Mesenchymal stem cell (in vitro differentiated cells and primary cell): Measurements from ENCODE around the gene TCEAL4.

Experiments
- DNase-seq: peaks from one replicate; pipeline ENCODE4 v3.0.0-alpha.2; 2013
- H2AFZ ChIP-seq: one replicate; pipeline ENCODE4 v1.6.1; 2013; ENCODE audit warnings: low read depth, mild to moderate bottlenecking, control low read depth, inconsistent platforms, low read length, moderate library complexity
- H2AK5ac ChIP-seq: 2 replicates; pipeline ENCODE4 v1.6.1; 2013; ENCODE audit warnings: low read length, moderate library complexity, mild to moderate bottlenecking, inconsistent platforms; ENCODE audit not compliant: severe bottlenecking
- H2BK120ac ChIP-seq: one replicate; pipeline ENCODE4 v1.6.1; 2013; ENCODE audit warnings: low read depth, mild to moderate bottlenecking, inconsistent platforms, low read length, moderate library complexity
- H2BK12ac ChIP-seq, 2 experiments: one replicate each; pipeline ENCODE4 v1.6.1; 2013; ENCODE audit warnings: inconsistent platforms in 2 of 2, low read length in 2 of 2, mild to moderate bottlenecking in 2 of 2, moderate library complexity in 2 of 2, control low read depth in 1 of 2
- H2BK15ac ChIP-seq: one replicate; pipeline ENCODE4 v1.6.1; 2013; ENCODE audit warnings: mild to moderate bottlenecking, low read depth, inconsistent platforms; ENCODE audit not compliant: poor library complexity, severe bottlenecking
- H2BK5ac ChIP-seq: 2 replicates; pipeline ENCODE4 v1.6.1; 2013; ENCODE audit warnings: low read depth, mild to moderate bottlenecking, low read length, control low read depth, inconsistent platforms; ENCODE audit not compliant: poor library complexity, severe bottlenecking
- H3K14ac ChIP-seq, 2 experiments: one replicate each; pipeline ENCODE4 v1.6.1; 2013; ENCODE audit warnings: inconsistent platforms in 2 of 2, low read length in 2 of 2, control low read depth in 1 of 2, mild to moderate bottlenecking in 1 of 2, moderate library complexity in 1 of 2
- H3K18ac ChIP-seq, 2 experiments: one replicate each; pipeline ENCODE4 v1.6.1; 2013; ENCODE audit warnings: inconsistent platforms in 2 of 2, low read length in 2 of 2, control low read depth in 1 of 2, low read depth in 1 of 2, mild to moderate bottlenecking in 1 of 2
- H3K23ac ChIP-seq, 2 experiments: one replicate each; pipeline ENCODE4 v1.6.1; 2013; ENCODE audit warnings: inconsistent platforms in 2 of 2, low read length in 2 of 2, mild to moderate bottlenecking in 2 of 2, moderate library complexity in 2 of 2, control low read depth in 1 of 2
- H3K27ac ChIP-seq: 2 replicates; pipeline ENCODE4 v1.5.1; 2013; ENCODE audit warnings: mild to moderate bottlenecking, moderate library complexity, low read length, control low read depth, inconsistent platforms; ENCODE audit not compliant: poor library complexity, severe bottlenecking
- H3K27me3 ChIP-seq, 2 experiments: 2 replicates each; pipeline versions ENCODE4 v1.6.1 to v1.7.0; 2013; ENCODE audit warnings: low read length in 2 of 2, mild to moderate bottlenecking in 2 of 2, moderate library complexity in 2 of 2, control low read depth in 1 of 2, inconsistent platforms in 1 of 2; ENCODE audit not compliant: control insufficient read depth in 1 of 2, insufficient read depth in 1 of 2
- H3K36me3 ChIP-seq, 2 experiments: 2 replicates each; pipeline versions ENCODE4 v1.6.1 to v1.7.0; 2013; ENCODE audit warnings: low read length in 2 of 2, control low read depth in 1 of 2, inconsistent platforms in 1 of 2, low read depth in 1 of 2, mild to moderate bottlenecking in 1 of 2; ENCODE audit not compliant: insufficient read depth in 2 of 2, control insufficient read depth in 1 of 2
- H3K4ac ChIP-seq, 2 experiments: one replicate each; pipeline ENCODE4 v1.6.1; 2013; ENCODE audit warnings: inconsistent platforms in 2 of 2, low read length in 2 of 2, mild to moderate bottlenecking in 2 of 2, moderate library complexity in 2 of 2, control low read depth in 1 of 2, low read depth in 1 of 2
- H3K4me1 ChIP-seq: 2 replicates; pipeline ENCODE4 v1.6.1; 2013; ENCODE audit warnings: low read depth, low read length, control low read depth; ENCODE audit not compliant: control insufficient read depth, insufficient read depth
- H3K4me2 ChIP-seq: 2 replicates; pipeline ENCODE4 v1.6.1; 2013; ENCODE audit warnings: low read length, mild to moderate bottlenecking, inconsistent platforms; ENCODE audit not compliant: poor library complexity, severe bottlenecking
- H3K4me3 ChIP-seq, 2 experiments: 2 replicates each; pipeline versions ENCODE4 v1.5.1 to v1.7.0; 2013; ENCODE audit warnings: low read length in 2 of 2, mild to moderate bottlenecking in 2 of 2, control low read depth in 1 of 2, low read depth in 1 of 2; ENCODE audit not compliant: insufficient read depth in 1 of 2
- H3K79me1 ChIP-seq: replicated peaks from 2 replicates; pipeline ENCODE4 v1.6.1; 2013; ENCODE audit warnings: mild to moderate bottlenecking, control low read depth, low read length, inconsistent platforms; ENCODE audit not compliant: poor library complexity, severe bottlenecking
- H3K9ac ChIP-seq: 2 replicates; pipeline ENCODE4 v1.7.0; 2013; ENCODE audit warnings: mild to moderate bottlenecking, low read length, moderate library complexity
- H3K9me3 ChIP-seq: 2 replicates; pipeline ENCODE4 v1.7.0; 2013; ENCODE audit warnings: mild to moderate bottlenecking, low read length; ENCODE audit not compliant: control insufficient read depth
- H4K8ac ChIP-seq: one replicate; pipeline ENCODE4 v1.6.1; 2013; ENCODE audit warnings: inconsistent platforms, mild to moderate bottlenecking, low read length, moderate library complexity
- H4K91ac ChIP-seq: one replicate; pipeline ENCODE4 v1.6.1; 2013; ENCODE audit warnings: mild to moderate bottlenecking, low read length, inconsistent platforms
- WGBS: methylation state at CpG from one replicate; pipeline ENCODE4 v1.1.7; 2013; ENCODE audit warnings: mixed read lengths; 5-methylcytosine and 5-hydroxymethylcytosine counted together

The TCEAL4 gene

DNA sequence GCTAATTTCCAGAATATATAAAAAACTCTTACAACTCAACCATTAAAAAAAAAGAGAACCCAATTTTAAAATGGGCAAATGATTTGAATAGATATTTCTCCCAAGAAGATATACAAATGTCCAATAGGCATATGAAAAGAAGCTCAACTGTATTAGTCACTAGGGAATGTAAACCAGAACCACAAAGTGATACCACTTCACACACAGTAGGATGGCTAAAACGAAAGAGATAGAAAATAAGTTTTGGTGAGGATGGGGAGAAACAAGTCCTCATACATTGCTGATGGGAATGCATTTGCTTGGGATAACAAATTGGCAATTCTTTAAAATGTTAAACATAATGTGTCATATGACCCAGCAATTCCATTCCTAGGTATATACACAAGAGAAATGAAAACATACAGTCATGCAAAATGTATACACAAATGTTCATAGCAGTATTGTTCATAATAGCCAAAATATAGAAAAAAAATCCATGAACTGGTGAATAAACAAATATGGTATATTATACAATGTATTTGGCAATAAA, 28.1 kb downstream of the TCEAL4 start:
- H3K4ac ChIP-seq, result no peak overlapping the region
- H3K23ac ChIP-seq, result no peak overlapping the region
- H3K9ac ChIP-seq, result no peak overlapping the region
- H3K36me3 ChIP-seq, result peaks cover 0 to 3% of the 10 kb centered on the region in 2 experiments
- no peak overlapping the region for H3K14ac ChIP-seq
- no peak overlapping the region for H2BK5ac ChIP-seq
- H3K79me1 ChIP-seq, result peaks cover 3% of the 10 kb centered on the region
- H3K27ac ChIP-seq, result no peak overlapping the region
- H2BK15ac ChIP-seq, result no peak overlapping the region
- peaks cover 2% of the 10 kb centered on the region for H3K4me1 ChIP-seq
- no peaks in the 10 kb centered on the region for H3K9me3 ChIP-seq
- H2AFZ ChIP-seq, result no peak overlapping the region
- H2BK12ac ChIP-seq, result no peak overlapping the region
- no peak overlapping the region for H3K4me3 ChIP-seq
- H2AK5ac ChIP-seq, result no peak overlapping the region
- no peak overlapping the region for H2BK120ac ChIP-seq
- H4K91ac ChIP-seq, result no peak overlapping the region
- H3K27me3 ChIP-seq, result peaks cover 0 to 6% of the 10 kb centered on the region in 2 experiments
- no peak overlapping the region for H3K18ac ChIP-seq
- H3K4me2 ChIP-seq, result no peak overlapping the region
- H4K8ac ChIP-seq, result no peak overlapping the region
- no CpG with 5 or more reads among the region's 1 CpG for WGBS
- peak; percentile 24 for DNase-seq

DNA sequence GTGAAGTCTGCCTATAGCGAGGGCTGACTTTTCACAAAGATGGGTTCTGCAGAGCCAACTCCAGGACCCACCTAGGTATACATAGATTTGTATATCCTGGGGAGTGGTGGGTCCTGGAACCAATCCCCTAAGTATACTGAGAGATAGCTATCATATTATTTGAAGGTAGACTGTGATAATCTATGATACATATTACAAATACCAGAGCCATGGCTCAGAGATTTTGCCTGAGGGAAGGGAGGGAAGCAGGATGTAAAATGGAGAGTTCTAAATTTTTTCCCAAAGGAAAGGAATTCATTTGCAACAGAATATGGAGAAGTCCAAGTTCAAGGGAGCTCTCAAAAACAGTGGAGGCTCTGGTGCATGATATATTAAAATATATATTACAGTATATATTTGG, 29.7 kb downstream of the TCEAL4 start:
- peaks cover 3% of the 10 kb centered on the region for H3K79me1 ChIP-seq
- H3K4me1 ChIP-seq, result no peaks in the 10 kb centered on the region
- no peak overlapping the region for H3K18ac ChIP-seq
- H2AK5ac ChIP-seq, result no peak overlapping the region
- H2AFZ ChIP-seq, result no peak overlapping the region
- no peak overlapping the region for H2BK15ac ChIP-seq
- peaks cover 0 to 4% of the 10 kb centered on the region in 2 experiments for H3K27me3 ChIP-seq
- H2BK120ac ChIP-seq, result no peak overlapping the region
- no peak overlapping the region for H2BK12ac ChIP-seq
- no peak overlapping the region for H4K91ac ChIP-seq
- no peak overlapping the region for H3K4me2 ChIP-seq
- no peak overlapping the region for H4K8ac ChIP-seq
- no peak overlapping the region for H3K27ac ChIP-seq
- peaks cover 0 to 1% of the 10 kb centered on the region in 2 experiments for H3K36me3 ChIP-seq
- no peak overlapping the region for H3K9ac ChIP-seq
- no peak overlapping the region for H3K14ac ChIP-seq
- H2BK5ac ChIP-seq, result no peak overlapping the region
- no peaks in the 10 kb centered on the region for H3K9me3 ChIP-seq
- no CpG with 5 or more reads among the region's 1 CpG for WGBS
- no peak overlapping the region for H3K4ac ChIP-seq
- H3K23ac ChIP-seq, result no peak overlapping the region
- no peak for DNase-seq
- no peak overlapping the region for H3K4me3 ChIP-seq

DNA sequence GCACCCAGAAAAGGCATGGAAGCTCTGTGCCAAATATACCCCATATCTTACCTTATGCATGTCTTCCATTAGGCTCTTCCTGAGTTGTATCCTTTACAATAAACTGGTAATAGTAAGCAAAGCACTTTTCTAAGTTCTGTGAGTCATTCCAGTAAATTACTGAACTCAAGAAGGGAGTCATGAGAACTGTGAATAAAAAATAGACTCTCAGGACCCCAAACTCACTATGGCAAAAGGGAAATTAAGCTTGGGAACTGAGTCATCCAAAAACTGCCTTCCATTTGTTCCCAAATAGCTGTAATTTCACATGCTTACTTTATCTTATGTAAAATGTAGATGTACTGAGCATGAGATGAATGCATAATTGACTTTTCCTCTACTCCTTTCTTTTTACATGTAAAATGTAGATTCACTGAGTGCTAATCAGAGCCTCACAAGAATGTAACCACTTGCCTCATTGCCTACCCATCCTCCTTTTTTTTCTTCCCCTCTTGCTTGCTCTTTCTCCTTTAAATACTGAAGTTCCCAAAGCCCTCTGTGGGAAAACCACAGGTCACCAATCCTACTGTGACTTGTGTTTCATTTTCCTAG, 30.6 kb downstream of the TCEAL4 start:
- Histone ChIP-seq H2BK5ac (no peak overlapping the region), H2AFZ (no peak overlapping the region), H2AK5ac (no peak overlapping the region), H3K18ac (no peak overlapping the region), H4K91ac (no peak overlapping the region), H3K9ac (no peak overlapping the region), H3K4me3 (no peak overlapping the region), H3K4ac (no peak overlapping the region), H3K23ac (no peak overlapping the region), H3K27ac (no peak overlapping the region), H3K27me3 (peaks cover 0 to 3% of the 10 kb centered on the region in 2 experiments), H3K4me2 (no peak overlapping the region), H2BK15ac (no peak overlapping the region), H3K4me1 (no peaks in the 10 kb centered on the region), H3K9me3 (no peaks in the 10 kb centered on the region), H3K14ac (no peak overlapping the region), H3K79me1 (no peaks in the 10 kb centered on the region), H4K8ac (no peak overlapping the region), H2BK12ac (no peak overlapping the region), H2BK120ac (no peak overlapping the region), H3K36me3 (no peaks in the 10 kb centered on the region)
- peak; percentile 10 for DNase-seq

DNA sequence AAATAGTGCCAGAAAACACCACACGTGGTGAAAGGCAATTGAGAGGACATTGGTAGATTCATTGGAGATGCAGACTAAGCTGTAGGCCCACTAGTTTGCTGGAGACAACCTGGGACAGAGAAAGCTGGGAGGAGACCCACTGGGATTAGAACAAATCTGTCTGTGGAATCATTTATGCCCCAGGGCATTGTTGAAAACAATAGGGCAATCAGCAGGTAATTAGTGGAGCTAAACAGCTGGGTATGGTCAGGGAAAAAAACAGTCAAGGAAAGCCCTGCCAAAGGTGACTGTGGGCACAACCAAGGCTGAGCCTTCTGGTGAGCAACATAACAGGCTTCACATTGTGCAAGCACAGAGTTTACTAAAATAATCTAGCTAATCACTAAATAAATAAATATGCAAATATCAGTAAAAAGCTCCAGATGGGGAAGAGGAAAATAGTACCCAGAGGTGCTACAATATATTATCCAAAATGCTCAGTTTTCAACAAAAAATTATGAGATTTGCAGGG, 31.4 kb downstream of the TCEAL4 start:
- Histone ChIP-seq H3K36me3 (no peaks in the 10 kb centered on the region), H2BK15ac (no peak overlapping the region), H3K23ac (no peak overlapping the region), H2AFZ (no peak overlapping the region), H3K14ac (no peak overlapping the region), H3K18ac (no peak overlapping the region), H3K4me3 (no peak overlapping the region), H2BK12ac (no peak overlapping the region), H3K9me3 (no peaks in the 10 kb centered on the region), H3K9ac (no peak overlapping the region), H2BK120ac (no peak overlapping the region), H2BK5ac (no peak overlapping the region), H4K8ac (no peak overlapping the region), H3K79me1 (no peaks in the 10 kb centered on the region), H4K91ac (no peak overlapping the region), H3K27me3 (peaks cover 0 to 3% of the 10 kb centered on the region in 2 experiments), H2AK5ac (no peak overlapping the region), H3K4me2 (no peak overlapping the region), H3K4ac (no peak overlapping the region), H3K4me1 (no peaks in the 10 kb centered on the region), H3K27ac (no peak overlapping the region)
- 0% methylated on average over 1 of the region's 1 CpG for WGBS
- no peak for DNase-seq
